Esophagus squamous epithelium (tissue), 4 donors: ENCODE data around the gene RAB29.
"Not testable (repeated sequence)": the region's sequence is repeated elsewhere in the genome, so short reads cannot be mapped to it uniquely, and the experiment has no call there.

Experiments
- POLR2A ChIP-seq, 4 donors: fragments of 450-650 bp; IDR thresholded peaks; one replicate each; pipeline ENCODE4 v1.6.1; 2017; ENCODE audit warnings: antibody characterized with exemption in 4 of 4, mild to moderate bottlenecking in 4 of 4, moderate library complexity in 3 of 4
- TF ChIP-seq, protein P1 (sequence below), 6 experiments: fragments of 450-650 bp in 4 of 6; fragments of 200-600 bp in 2 of 6; sonication (generic) in 2 of 6; IDR thresholded peaks; one replicate each; pipeline ENCODE4 v1.5.1; 2016 to 2019; ENCODE audit warnings: antibody characterized with exemption in 6 of 6, mild to moderate bottlenecking in 4 of 6, moderate library complexity in 4 of 6

- TF ChIP-seq, protein P1, sequence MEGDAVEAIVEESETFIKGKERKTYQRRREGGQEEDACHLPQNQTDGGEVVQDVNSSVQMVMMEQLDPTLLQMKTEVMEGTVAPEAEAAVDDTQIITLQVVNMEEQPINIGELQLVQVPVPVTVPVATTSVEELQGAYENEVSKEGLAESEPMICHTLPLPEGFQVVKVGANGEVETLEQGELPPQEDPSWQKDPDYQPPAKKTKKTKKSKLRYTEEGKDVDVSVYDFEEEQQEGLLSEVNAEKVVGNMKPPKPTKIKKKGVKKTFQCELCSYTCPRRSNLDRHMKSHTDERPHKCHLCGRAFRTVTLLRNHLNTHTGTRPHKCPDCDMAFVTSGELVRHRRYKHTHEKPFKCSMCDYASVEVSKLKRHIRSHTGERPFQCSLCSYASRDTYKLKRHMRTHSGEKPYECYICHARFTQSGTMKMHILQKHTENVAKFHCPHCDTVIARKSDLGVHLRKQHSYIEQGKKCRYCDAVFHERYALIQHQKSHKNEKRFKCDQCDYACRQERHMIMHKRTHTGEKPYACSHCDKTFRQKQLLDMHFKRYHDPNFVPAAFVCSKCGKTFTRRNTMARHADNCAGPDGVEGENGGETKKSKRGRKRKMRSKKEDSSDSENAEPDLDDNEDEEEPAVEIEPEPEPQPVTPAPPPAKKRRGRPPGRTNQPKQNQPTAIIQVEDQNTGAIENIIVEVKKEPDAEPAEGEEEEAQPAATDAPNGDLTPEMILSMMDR (IDR thresholded peaks at IDR 0.05): not testable (repeated sequence)
- not testable (repeated sequence) for TF ChIP-seq POLR2A (IDR thresholded peaks at IDR 0.05)
Measured at GRCh38 chr1:205823260-205823659, 48.0 kb upstream of the RAB29 start.
